Stimulated activated CD4-positive, alpha-beta T cell treated with anti-CD3 and anti-CD28 coated beads, Interleukin-1b, Interleukin-23, amount 100 ng/mL, for 24 hours (primary cell): Measurements from ENCODE around the gene LAGE3.

ENCODE experiments used
- DNase-seq, 4 experiments: peaks; one replicate each; pipeline ENCODE4 v3.0.0-alpha.2; 2020; ENCODE audit warnings: low read depth in 4 of 4, low spot score in 1 of 4

LAGE3 gene

GRCh38 chrX:154458116-154458953, 20.7 kb downstream of the LAGE3 start, which contains the start of gene PLXNA3:
PLXNA3 (plus strand) TSS chrX:154458281; CDS start chrX:154460184, 1,903 bp downstream.
- peak in 2 of 4 experiments; percentile 40 for DNase-seq

- DNase-seq = no peak
These were observed 21.5 kb downstream of the LAGE3 start for GRCh38 chrX:154457491-154458115.

GRCh38 chrX:154452823-154453222, 26.3 kb downstream of the LAGE3 start:
- no peak for DNase-seq

- DNase-seq = no peak
These were observed 28.8 kb downstream of the LAGE3 start for GRCh38 chrX:154450312-154450711.

GRCh38 chrX:154449618-154450017, 29.5 kb downstream of the LAGE3 start:
- no peak for DNase-seq

GRCh38 chrX:154448484-154448883, 30.6 kb downstream of the LAGE3 start:
- DNase-seq = no peak

GRCh38 chrX:154446430-154446829, 32.7 kb downstream of the LAGE3 start:
- no peak for DNase-seq

GRCh38 chrX:154445776-154446175, 33.3 kb downstream of the LAGE3 start:
- no peak for DNase-seq

GRCh38 chrX:154444755-154445246, 34.3 kb downstream of the LAGE3 start:
- DNase-seq = no peak

GRCh38 chrX:154443992-154444754, 34.9 kb downstream of the LAGE3 start, which contains the start of gene FAM50A:
FAM50A (plus strand) TSS chrX:154444141; CDS start chrX:154444236, 95 bp downstream.
- peak in 3 of 4 experiments; percentile 45 to 60 (median 53) for DNase-seq

- DNase-seq = no peak
These were observed 35.6 kb downstream of the LAGE3 start for GRCh38 chrX:154443479-154443910.

- no peak for DNase-seq
These were observed 36.9 kb downstream of the LAGE3 start for GRCh38 chrX:154441984-154442707.

- DNase-seq = no peak
These were observed 37.5 kb downstream of the LAGE3 start for GRCh38 chrX:154441564-154441963.

GRCh38 chrX:154440623-154441357, 38.3 kb downstream of the LAGE3 start:
- DNase-seq = no peak

- no peak for DNase-seq
These were observed 39.2 kb downstream of the LAGE3 start for GRCh38 chrX:154439841-154440240.

GRCh38 chrX:154437971-154438893, 40.8 kb downstream of the LAGE3 start:
- no peak for DNase-seq

- DNase-seq = peak in 2 of 4 experiments; percentile 41 to 45
These were observed 41.9 kb downstream of the LAGE3 start, which contains the start of gene GDI1 for GRCh38 chrX:154436983-154437752. GDI1 (plus strand) TSS chrX:154437154; CDS start chrX:154437255, 101 bp downstream.
